ENCODE measurements around the gene KRTAP3-1.
A peak's percentile ranks its signal among the peaks of the same experiment; 100 is the strongest.
"Not testable (repeated sequence)": the region's sequence is repeated elsewhere in the genome, so short reads cannot be mapped to it uniquely, and the experiment has no call there.

The KRTAP3-1 gene

DNA sequence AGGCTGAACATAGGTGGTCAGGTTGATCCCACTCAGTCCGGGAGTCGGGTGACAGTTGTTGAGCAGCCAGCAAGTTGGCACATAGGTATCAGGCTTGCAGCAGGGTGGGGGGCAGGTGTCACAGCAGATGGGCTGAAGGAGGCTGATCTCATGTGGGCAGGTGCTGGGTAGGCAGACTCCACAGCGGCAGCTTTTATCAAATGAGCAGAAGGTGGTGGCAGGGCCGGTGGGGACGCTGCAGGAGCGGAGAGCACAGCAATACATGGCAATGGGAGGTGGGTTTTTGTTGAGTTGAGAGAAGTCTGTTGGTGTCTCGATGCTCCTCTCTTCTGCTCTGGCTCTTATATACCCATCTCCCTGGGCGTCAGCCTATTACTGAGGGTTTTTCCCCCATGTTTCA lies at the start of gene KRTAP3-1:
TSS of gene KRTAP3-1 (minus strand) at position 318 of the 400 bp plus-strand sequence. CDS start at position 264, 54 bp downstream.
- DNase-seq: no peak

GRCh38 chr17:41057547-41057946 lies 48.6 kb upstream of the KRTAP3-1 start:
- no peak for DNase-seq

GRCh38 chr17:41055130-41055529 lies 46.2 kb upstream of the KRTAP3-1 start, which contains the start of gene KRTAP2-2:
Gene KRTAP2-2, minus strand, starts transcription at chr17:41055230. Its CDS starts 19 bp downstream, at chr17:41055211.
- DNase-seq: not testable (repeated sequence)

GRCh38 chr17:41054556-41054955 lies 45.6 kb upstream of the KRTAP3-1 start:
- not testable (repeated sequence) for DNase-seq

DNA sequence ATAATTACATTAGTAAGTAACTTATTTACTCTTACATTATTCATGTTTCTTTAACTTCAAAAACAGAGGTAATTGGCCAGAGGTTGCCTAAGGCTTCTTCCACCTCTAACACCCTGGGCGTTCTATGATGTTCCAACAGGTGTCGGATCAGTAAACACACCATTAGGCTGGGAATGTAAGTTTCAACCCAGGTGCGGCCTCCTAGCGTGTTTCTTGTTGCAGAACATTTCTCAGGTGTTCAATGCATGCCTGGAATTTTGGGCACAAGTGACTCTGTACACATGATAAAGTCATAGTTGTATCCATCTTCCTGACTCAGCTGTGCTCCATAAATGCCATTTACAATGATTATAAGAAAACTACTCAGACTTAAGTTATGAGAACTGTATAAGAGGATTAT lies 45.1 kb upstream of the KRTAP3-1 start:
- DNase-seq: no peak

GRCh38 chr17:41052566-41052965 lies 43.6 kb upstream of the KRTAP3-1 start:
- peak; percentile 73 for DNase-seq

- peak; percentile 95 for DNase-seq
These were observed 40.2 kb upstream of the KRTAP3-1 start for GRCh38 chr17:41049110-41049509.

- peak; percentile 95 for DNase-seq
These were observed 39.5 kb upstream of the KRTAP3-1 start for GRCh38 chr17:41048441-41048840.

- not testable (repeated sequence) for DNase-seq
These were observed 38.0 kb upstream of the KRTAP3-1 start, which contains the start of gene KRTAP2-1 for GRCh38 chr17:41046735-41047465. Gene KRTAP2-1, minus strand, starts transcription at chr17:41047316. Its CDS starts 49 bp downstream, at chr17:41047267.

GRCh38 chr17:41042953-41043352 lies 34.0 kb upstream of the KRTAP3-1 start:
- no peak for DNase-seq

GRCh38 chr17:41040783-41041571 lies 32.0 kb upstream of the KRTAP3-1 start, which contains the start of gene KRTAP1-1:
Gene KRTAP1-1, minus strand, starts transcription at chr17:41041450. Its CDS starts 53 bp downstream, at chr17:41041397.
- not testable (repeated sequence) for DNase-seq

DNA sequence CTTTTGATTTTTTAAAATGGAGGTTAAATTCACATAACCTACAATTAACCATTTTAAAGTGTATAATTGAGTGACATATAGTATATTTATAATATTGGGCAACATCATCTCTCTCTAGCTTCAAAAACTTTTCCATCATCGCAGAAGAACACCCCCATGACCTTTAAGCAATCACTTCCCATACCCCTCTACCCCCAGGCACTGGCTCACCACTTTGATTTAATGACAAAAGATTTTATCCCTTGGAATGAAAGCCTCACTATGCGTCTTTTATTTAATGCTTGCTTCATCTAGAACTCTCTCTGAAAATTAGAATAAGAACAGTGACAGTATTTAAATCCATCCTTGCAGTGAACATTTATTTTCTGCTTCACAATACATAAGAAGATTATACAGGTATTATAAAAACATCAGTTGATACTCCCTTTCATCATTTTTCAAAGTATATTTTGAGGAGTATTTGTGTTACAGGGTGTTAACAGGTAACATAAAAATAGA lies 29.0 kb upstream of the KRTAP3-1 start:
- no peak for DNase-seq

DNA sequence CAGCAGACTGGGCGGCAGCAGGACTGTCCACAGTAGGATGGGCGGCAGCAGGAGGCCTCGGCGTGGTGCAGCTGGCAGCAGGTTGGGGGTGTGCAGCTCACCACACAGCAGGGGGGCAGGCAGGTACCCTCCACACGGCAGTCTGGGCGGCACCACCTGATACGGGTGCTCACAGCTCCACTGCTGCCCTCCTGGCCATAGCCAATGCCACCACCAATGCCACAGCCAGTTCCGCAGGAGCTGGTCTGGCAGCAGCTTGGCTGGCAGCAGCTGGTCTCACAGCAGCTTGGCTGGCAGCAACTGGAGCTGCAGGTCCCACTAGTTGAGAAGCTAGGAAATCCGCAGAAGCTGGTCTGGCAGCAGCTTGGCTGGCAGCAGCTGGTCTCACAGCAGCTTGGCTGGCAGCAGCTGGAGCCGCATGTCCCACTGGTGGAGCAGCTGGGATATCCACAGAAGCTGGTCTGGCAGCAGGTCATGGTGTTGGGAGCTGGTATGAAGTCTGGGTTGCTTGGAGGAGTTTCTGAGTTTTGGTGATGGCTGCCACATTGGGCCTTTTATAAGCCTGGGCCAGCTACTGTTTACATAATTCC lies 25.5 kb upstream of the KRTAP3-1 start, which contains the start of gene KRTAP1-3:
TSS of gene KRTAP1-3 (minus strand) at position 529 of the 590 bp plus-strand sequence. CDS start at position 476, 53 bp downstream.
- DNase-seq: not testable (repeated sequence)

DNA sequence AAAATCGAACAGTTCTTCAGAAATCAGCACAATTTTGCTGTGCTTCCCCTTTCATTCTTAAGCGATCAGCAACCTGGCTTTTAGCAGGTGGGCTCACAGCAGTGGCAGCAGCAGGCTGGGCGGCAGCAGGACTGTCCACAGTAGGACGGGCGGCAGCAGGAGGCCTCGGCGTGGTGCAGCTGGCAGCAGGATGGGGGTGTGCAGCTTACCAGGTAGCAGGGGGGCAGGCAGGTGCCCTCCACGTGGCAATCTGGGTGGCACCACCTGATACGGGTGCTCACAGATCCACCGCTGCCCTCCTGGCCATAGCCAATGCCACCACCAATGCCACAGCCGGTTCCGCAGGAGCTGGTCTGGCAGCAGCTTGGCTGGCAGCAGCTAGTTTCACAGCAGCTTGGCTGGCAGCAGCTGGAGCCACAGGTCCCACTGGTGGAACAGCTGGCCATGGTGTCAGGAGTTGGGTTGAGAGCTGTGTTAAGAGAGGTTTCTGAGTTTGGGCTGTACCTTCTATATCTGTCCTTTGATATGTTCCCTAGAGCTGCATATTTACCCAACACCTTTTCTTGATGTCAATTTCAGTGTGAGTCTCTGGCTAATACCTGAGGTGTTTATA lies 20.8 kb upstream of the KRTAP3-1 start, which contains the start of gene KRTAP1-4:
TSS of gene KRTAP1-4 (minus strand) at position 563 of the 613 bp plus-strand sequence. CDS start at position 446, 117 bp downstream.
- no peak for DNase-seq

GRCh38 chr17:41026715-41027471 lies 18.0 kb upstream of the KRTAP3-1 start, which contains the start of gene KRTAP1-5:
Gene KRTAP1-5, minus strand, starts transcription at chr17:41027208. Its CDS starts 53 bp downstream, at chr17:41027155.
- peak; percentile 90 for DNase-seq

GRCh38 chr17:41024697-41025096 lies 15.8 kb upstream of the KRTAP3-1 start:
- no peak for DNase-seq

- peak; percentile 32 for DNase-seq
These were observed 11.4 kb upstream of the KRTAP3-1 start for GRCh38 chr17:41020336-41020735.

GRCh38 chr17:41019415-41019814 lies 10.5 kb upstream of the KRTAP3-1 start:
- no peak for DNase-seq

DNA sequence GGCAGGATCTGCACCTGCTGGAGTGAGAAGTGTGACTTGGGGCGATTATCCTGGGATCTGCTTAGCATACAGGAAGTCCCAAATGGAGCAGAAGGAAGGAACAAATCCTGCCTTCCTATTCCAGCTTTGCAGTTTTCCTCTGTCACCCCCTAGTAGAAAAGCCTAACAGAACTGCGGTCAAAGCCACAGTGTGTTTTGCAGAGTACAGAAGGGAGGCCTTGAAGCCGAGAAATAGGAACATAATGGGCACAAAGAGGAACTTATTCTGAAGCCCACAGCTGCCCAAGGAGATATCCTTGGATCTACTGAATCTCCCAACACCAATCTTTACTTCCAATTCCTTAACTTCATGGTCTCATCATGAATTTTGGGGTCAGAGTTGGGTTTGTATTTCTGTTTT lies 9.6 kb upstream of the KRTAP3-1 start:
- DNase-seq: no peak

DNA sequence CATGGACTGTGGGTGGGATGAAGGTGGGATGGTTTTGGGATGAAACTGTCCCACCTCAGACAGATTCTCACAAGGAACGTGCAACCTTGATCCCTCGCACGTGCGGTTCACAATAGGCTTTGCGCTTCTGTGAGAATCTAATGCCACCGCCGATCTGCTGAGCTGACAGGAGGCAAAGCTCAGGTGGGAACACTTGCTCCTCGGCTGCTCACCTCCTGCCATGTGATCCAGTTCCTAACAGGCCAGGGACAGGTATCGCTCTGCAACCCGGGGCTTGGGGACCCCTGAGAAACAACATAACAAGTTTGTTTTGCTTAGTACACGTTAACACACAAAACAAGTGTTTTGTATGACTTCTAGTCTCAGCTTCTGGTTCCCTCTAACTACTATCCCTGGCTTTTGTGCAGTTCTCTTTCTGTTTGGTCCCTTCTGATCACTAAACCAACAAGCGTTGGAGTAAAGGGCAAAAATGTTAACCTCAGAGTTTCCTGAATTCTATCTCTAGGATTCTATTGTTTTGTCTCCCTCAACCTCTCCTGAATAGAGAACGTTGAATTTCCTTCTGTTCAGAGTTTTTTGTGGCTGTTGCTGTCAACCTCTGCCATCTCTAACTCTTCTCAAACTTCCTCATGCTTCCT lies 7.8 kb upstream of the KRTAP3-1 start:
- no peak for DNase-seq

DNA sequence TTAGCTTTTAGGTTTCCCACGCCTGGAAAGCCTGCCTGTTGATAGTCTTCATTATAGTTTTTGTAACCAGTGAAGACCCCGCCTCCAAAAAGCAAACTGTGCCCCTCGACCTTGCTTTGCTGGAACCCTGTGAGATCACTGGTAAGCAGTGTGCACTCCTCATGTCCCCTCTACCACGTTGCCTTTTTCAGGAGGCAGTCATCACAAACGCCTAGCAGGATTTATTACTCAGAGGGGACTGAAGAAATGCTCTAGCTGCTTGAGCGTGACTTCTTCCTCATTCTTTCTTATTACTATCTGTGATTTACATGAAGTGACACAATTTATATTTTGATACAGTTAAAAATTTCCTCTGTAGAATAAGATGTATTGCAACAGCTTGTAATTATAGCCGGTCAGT lies 6.5 kb upstream of the KRTAP3-1 start:
- no peak for DNase-seq
